ENCODE data around the gene GTF3A.

Gene GTF3A

DNA sequence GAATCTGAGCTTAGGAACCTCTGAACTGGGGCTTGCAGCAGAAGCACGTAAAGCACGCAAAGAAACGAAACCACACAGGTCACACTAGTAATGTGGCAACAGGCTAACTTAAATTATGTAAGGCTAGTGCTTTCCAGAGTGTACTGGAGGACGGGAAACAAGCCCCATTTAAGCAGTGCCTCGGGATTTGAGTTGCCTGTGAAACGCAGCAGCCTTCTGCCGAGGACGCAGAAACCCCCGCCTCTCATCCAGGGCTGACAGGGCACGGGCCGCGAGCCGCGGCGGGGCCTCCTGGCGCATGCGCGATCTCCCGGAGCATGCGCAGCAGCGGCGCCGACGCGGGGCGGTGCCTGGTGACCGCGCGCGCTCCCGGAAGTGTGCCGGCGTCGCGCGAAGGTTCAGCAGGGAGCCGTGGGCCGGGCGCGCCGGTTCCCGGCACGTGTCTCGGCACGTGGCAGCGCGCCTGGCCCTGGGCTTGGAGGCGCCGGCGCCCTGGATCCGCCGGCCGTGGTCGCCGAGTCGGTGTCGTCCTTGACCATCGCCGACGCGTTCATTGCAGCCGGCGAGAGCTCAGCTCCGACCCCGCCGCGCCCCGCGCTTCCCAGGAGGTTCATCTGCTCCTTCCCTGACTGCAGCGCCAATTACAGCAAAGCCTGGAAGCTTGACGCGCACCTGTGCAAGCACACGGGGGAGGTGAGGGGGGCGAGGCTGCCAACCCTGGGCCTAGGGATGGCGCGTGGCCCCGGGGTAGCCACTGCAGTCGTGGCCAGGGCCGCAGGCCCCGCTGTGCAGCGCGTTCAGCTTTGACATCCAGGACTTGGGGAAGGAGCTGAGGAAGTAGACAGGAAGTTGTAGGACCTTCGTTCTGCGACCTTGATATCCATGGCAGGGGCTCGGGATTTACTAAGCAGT, at the start of gene GTF3A:
Gene GTF3A, plus strand, starts transcription at position 374 of the 912 bp plus-strand sequence.
- peak; percentile 87 for DNase-seq
- Mint-ChIP-seq H3K27me3 (no peaks in the 10 kb centered on the region), H3K4me3 (peak within 1 kb of the TSS; percentile 93), H3K27ac (peak within 1 kb of the TSS; percentile 98), H3K9me3 (no peaks in the 10 kb centered on the region), H3K4me1 (peaks cover 47% of the 10 kb centered on the region), H3K36me3 (ENCODE audit: low read depth) (peaks cover 40% of the 10 kb centered on the region)
- ATAC-seq, result peak; percentile 62

DNA sequence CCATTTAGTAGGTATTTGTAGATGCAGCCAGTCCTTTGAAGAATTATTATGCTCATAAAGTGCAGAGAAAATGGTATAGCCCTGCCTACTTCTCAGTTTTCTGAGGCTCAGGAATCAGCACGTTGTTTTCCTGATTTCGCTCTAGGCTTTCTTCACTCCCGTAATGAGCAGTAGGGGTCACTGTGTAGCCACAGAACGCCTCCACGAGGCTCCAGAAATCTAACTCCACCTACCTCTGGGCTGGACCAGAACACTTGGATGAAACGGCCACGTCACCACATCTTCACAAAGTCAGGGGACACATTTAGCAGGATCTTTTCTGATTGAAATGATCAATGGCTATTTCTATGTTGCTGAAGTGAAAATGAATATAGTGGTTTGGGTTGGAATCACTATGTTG, 49.8 kb upstream of the GTF3A start:
- Mint-ChIP-seq H3K27ac (no peak overlapping the region), H3K4me3 (no peak overlapping the region), H3K36me3 (ENCODE audit: low read depth) (no peaks in the 10 kb centered on the region), H3K27me3 (peaks cover 12% of the 10 kb centered on the region), H3K9me3 (no peaks in the 10 kb centered on the region), H3K4me1 (peaks cover 2% of the 10 kb centered on the region)
- ATAC-seq (peak; percentile 89), DNase-seq (peak; percentile 58)

- no peak overlapping the region for H3K27ac Mint-ChIP-seq
These were observed 48.6 kb upstream of the GTF3A start for GRCh38 chr13:27375686-27376326.

GRCh38 chr13:27379126-27379525, 45.3 kb upstream of the GTF3A start:
- H3K9me3 Mint-ChIP-seq, result no peaks in the 10 kb centered on the region
- H3K27ac Mint-ChIP-seq, result no peak overlapping the region
- no peaks in the 10 kb centered on the region for H3K36me3 Mint-ChIP-seq (ENCODE audit: low read depth)
- no peak overlapping the region for H3K4me3 Mint-ChIP-seq
- ATAC-seq (no peak), DNase-seq (no peak)
- H3K4me1 Mint-ChIP-seq, result peaks cover 2% of the 10 kb centered on the region
- peaks cover 10% of the 10 kb centered on the region for H3K27me3 Mint-ChIP-seq

More at GRCh38 chr13:27375686-27376326, 48.6 kb upstream of the GTF3A start:
- Mint-ChIP-seq H3K27me3 (peaks cover 12% of the 10 kb centered on the region), H3K4me1 (peaks cover 2% of the 10 kb centered on the region), H3K36me3 (ENCODE audit: low read depth) (no peaks in the 10 kb centered on the region), H3K9me3 (no peaks in the 10 kb centered on the region), H3K4me3 (no peak overlapping the region)
- ATAC-seq, result no peak
- peak; percentile 71 for DNase-seq

- H3K36me3 Mint-ChIP-seq (ENCODE audit: low read depth), result no peaks in the 10 kb centered on the region
- no peaks in the 10 kb centered on the region for H3K9me3 Mint-ChIP-seq
- H3K4me3 Mint-ChIP-seq, result no peak overlapping the region
- H3K4me1 Mint-ChIP-seq, result no peaks in the 10 kb centered on the region
- peak; percentile 68 for DNase-seq
- H3K27me3 Mint-ChIP-seq, result peaks cover 6% of the 10 kb centered on the region
- peak; percentile 61 for ATAC-seq
- H3K27ac Mint-ChIP-seq, result no peak overlapping the region
These were observed 44.5 kb upstream of the GTF3A start for GRCh38 chr13:27379694-27380641.

DNA sequence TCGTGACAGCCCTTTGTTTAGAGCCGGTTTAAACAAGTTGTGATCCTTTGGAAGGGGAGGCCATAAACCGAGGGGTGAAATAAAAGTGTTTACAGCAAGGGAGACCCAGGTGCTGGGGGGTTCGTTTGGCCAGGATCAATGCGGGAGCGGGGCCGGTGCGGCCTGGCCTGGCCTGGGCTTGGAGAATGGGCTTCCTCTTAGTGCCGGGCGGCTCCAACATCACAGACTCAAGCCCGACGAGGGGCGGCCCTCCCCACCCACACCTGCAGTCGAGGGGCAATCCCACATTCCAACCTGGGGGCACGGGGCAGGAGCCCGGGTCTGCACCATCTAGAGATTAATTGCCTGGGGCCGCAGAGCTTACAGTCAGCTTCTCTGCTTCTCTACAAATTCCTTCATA, 42.8 kb upstream of the GTF3A start:
- no peaks in the 10 kb centered on the region for H3K9me3 Mint-ChIP-seq
- no peak overlapping the region for H3K4me3 Mint-ChIP-seq
- no peaks in the 10 kb centered on the region for H3K4me1 Mint-ChIP-seq
- no peaks in the 10 kb centered on the region for H3K27me3 Mint-ChIP-seq
- no peak for DNase-seq
- no peak for ATAC-seq
- no peak overlapping the region for H3K27ac Mint-ChIP-seq
- no peaks in the 10 kb centered on the region for H3K36me3 Mint-ChIP-seq (ENCODE audit: low read depth)

DNA sequence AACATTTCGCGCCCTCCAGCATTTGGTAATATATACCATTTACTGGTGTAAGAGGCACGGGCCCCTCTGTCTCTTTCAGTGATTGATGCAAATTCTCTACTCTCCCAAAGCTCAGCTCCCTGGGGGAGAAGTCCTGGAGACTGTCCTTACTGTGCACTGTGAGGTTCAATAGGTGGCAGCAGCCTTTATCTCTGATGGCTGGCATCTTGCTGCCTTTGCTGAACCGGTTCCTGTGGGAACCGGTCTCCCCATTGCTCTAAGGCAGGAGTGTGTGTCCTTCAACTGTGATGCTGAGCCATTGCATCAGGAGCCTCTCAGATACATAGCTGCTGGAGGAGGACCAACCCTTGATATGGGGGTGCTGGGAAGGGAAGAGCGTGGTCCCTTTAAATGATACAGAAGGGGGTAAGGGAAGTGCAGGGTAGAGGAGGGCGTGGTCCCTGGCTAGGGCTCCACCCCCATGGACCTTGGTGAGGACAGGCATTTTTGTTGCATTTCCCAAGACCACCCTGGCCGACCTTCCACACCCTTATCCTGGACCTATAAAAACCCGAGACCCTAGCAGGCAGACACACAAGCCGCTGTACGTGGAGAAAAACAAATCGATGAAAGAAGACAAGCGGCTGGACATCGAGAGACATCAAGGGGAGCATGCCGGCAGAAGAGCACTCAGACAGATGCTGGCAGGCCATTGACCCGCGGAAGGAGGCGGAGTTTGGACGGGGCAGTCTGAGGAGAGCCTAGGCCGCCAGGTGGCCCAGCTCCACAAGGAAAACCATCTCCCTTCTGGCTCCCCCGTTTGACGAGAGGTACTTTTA, 41.1 kb upstream of the GTF3A start:
- H3K4me1 Mint-ChIP-seq, result no peaks in the 10 kb centered on the region
- H3K9me3 Mint-ChIP-seq, result no peaks in the 10 kb centered on the region
- H3K27ac Mint-ChIP-seq, result no peak overlapping the region
- no peak overlapping the region for H3K4me3 Mint-ChIP-seq
- no peaks in the 10 kb centered on the region for H3K36me3 Mint-ChIP-seq (ENCODE audit: low read depth)
- DNase-seq (no peak), ATAC-seq (no peak)
- no peaks in the 10 kb centered on the region for H3K27me3 Mint-ChIP-seq

- DNase-seq, result no peak
- no peaks in the 10 kb centered on the region for H3K9me3 Mint-ChIP-seq
- no peak for ATAC-seq
- H3K4me1 Mint-ChIP-seq, result no peaks in the 10 kb centered on the region
- no peak overlapping the region for H3K4me3 Mint-ChIP-seq
- no peaks in the 10 kb centered on the region for H3K27me3 Mint-ChIP-seq
- H3K36me3 Mint-ChIP-seq (ENCODE audit: low read depth), result no peaks in the 10 kb centered on the region
- H3K27ac Mint-ChIP-seq, result no peak overlapping the region
These were observed 40.1 kb upstream of the GTF3A start for GRCh38 chr13:27384285-27384684.

- H3K27ac Mint-ChIP-seq, result no peak overlapping the region
- H3K27me3 Mint-ChIP-seq, result no peaks in the 10 kb centered on the region
- H3K36me3 Mint-ChIP-seq (ENCODE audit: low read depth), result no peaks in the 10 kb centered on the region
- no peak overlapping the region for H3K4me3 Mint-ChIP-seq
- no peaks in the 10 kb centered on the region for H3K9me3 Mint-ChIP-seq
- ATAC-seq (no peak), DNase-seq (no peak)
- no peaks in the 10 kb centered on the region for H3K4me1 Mint-ChIP-seq
These were observed 36.2 kb upstream of the GTF3A start for GRCh38 chr13:27388241-27388640.

DNA sequence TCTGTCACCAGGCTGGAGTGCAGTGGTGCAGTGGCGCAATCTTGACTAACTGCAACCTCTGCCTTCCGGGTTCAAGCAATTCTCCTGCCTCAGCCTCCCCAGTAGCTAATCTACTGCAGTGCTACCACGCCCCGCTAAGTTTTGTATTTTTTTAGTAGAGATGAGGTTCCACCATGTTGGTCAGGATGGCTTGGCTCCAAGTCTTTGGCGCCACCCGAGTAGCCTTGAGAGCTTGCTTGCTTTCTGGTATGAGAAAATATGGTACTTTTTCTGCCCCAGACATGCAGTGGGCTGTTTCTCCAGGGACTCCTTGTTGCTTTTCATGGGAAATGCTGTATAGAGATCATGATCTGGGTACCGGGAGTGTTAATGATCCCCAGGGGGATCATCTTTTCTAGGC, 34.5 kb upstream of the GTF3A start:
- ATAC-seq (no peak), DNase-seq (no peak)
- H3K9me3 Mint-ChIP-seq, result no peaks in the 10 kb centered on the region
- H3K27ac Mint-ChIP-seq, result no peak overlapping the region
- H3K4me1 Mint-ChIP-seq, result no peaks in the 10 kb centered on the region
- H3K36me3 Mint-ChIP-seq (ENCODE audit: low read depth), result no peaks in the 10 kb centered on the region
- H3K4me3 Mint-ChIP-seq, result no peak overlapping the region
- no peaks in the 10 kb centered on the region for H3K27me3 Mint-ChIP-seq

- no peak for ATAC-seq
- Mint-ChIP-seq H3K9me3 (no peaks in the 10 kb centered on the region), H3K4me3 (no peak overlapping the region), H3K27ac (no peak overlapping the region), H3K4me1 (no peaks in the 10 kb centered on the region), H3K36me3 (ENCODE audit: low read depth) (no peaks in the 10 kb centered on the region), H3K27me3 (no peaks in the 10 kb centered on the region)
- DNase-seq, result no peak
These were observed 32.9 kb upstream of the GTF3A start for GRCh38 chr13:27391471-27391870.

DNA sequence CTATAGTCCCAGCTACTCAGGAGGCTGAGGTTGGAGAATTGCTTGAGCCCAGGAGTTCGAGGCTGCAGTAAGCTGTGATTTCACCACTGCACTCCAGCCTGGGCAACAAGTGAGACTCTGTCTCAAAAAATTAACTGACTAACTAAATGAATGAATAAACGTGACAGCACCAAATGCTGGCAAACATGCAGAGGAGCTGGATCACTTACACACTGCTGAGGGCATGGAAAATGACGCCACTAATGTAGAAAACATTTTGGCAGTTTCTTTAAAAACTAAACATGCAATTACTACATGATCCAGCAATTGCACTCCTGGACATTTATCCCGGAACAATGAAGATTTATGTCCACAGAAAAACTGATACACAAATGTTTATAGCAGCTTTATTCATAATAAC, 31.3 kb upstream of the GTF3A start:
- H3K27ac Mint-ChIP-seq, result no peak overlapping the region
- H3K27me3 Mint-ChIP-seq, result no peaks in the 10 kb centered on the region
- H3K4me3 Mint-ChIP-seq, result no peak overlapping the region
- H3K4me1 Mint-ChIP-seq, result no peaks in the 10 kb centered on the region
- H3K36me3 Mint-ChIP-seq (ENCODE audit: low read depth), result no peaks in the 10 kb centered on the region
- no peak for DNase-seq
- no peaks in the 10 kb centered on the region for H3K9me3 Mint-ChIP-seq
- no peak for ATAC-seq

DNA sequence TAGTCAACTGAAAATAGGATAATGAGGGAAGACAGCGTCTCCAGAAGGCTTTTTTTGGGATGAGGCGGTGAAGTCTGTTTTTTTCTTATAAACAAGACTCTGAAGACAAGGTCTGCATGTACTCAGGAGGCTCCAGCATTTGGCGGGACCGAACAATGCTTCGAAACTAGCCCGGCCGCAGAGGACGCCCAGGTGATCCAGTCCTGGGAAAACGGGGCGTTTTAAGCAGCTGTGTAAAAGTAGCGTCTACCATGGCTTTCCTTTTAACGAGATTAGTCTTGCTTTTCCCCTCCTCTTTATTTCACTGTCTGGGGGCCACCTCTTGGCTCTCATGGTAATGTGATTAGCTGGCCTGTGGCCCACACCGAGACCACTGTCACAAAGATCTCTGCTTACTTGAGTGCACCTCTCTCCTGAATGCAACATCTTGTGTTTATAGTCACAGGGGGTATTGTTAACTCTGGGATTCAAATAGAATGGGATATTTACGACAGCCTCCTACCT, 29.4 kb upstream of the GTF3A start:
- Mint-ChIP-seq H3K4me3 (no peak overlapping the region), H3K4me1 (no peaks in the 10 kb centered on the region), H3K9me3 (no peaks in the 10 kb centered on the region), H3K36me3 (ENCODE audit: low read depth) (no peaks in the 10 kb centered on the region), H3K27ac (no peak overlapping the region), H3K27me3 (no peaks in the 10 kb centered on the region)
- DNase-seq, result no peak
- no peak for ATAC-seq
